Adrenal gland (tissue), 12 donors: ENCODE data around the gene NACC2. TPM values are rescaled to one million over a fixed set of nuclear protein-coding genes. Genes with fewer than 3 reads are reported as not detected.

Experiments
- DNase-seq, 7 donors: peaks; one replicate each; pipeline ENCODE4 v3.0.0-alpha.2; 2019 to 2020
- H3K27ac ChIP-seq, 5 donors: fragments of 200-600 bp; sonication (generic) in 4 of 5; 1 replicate in 3 of 5; 2 replicates in 2 of 5; pipeline versions ENCODE4 v1.5.1 to v1.8.0; 2016 to 2020; ENCODE audit warnings: mild to moderate bottlenecking in 1 of 5
- H3K27me3 ChIP-seq: fragments of 200-600 bp; 2 replicates; pipeline ENCODE4 v1.8.0; 2021
- H3K36me3 ChIP-seq, 2 donors: fragments of 200-600 bp; replicated peaks in 1 of 2; 1 replicate in 1 of 2; 2 replicates in 1 of 2; pipeline versions ENCODE4 v1.5.1 to v1.8.0; 2018 to 2022
- H3K4me1 ChIP-seq, 2 donors: fragments of 200-600 bp; replicated peaks in 1 of 2; 1 replicate in 1 of 2; 2 replicates in 1 of 2; pipeline versions ENCODE4 v1.5.1 to v1.8.0; 2018 to 2021
- H3K4me3 ChIP-seq, 4 donors: fragments of 200-600 bp; sonication (generic) in 3 of 4; one replicate each; pipeline ENCODE4 v1.5.1; 2016 to 2018
- H3K9me3 ChIP-seq, 3 donors: fragments of 200-600 bp; sonication (generic) in 1 of 3; replicated peaks in 1 of 3; 1 replicate in 2 of 3; 2 replicates in 1 of 3; pipeline versions ENCODE4 v1.5.1 to v1.8.0; 2016 to 2021
- CTCF ChIP-seq, 6 experiments: fragments of 450-650 bp in 4 of 6; fragments of 200-600 bp in 2 of 6; sonication (generic) in 1 of 6; IDR thresholded peaks; 1 replicate in 5 of 6; 2 replicates in 1 of 6; pipeline versions ENCODE4 v1.5.1 to v1.8.0; 2016 to 2021; ENCODE audit warnings: antibody characterized with exemption in 6 of 6, mild to moderate bottlenecking in 2 of 6, moderate library complexity in 1 of 6
- POLR2A ChIP-seq, 2 donors: fragments of 450-650 bp; IDR thresholded peaks; one replicate each; pipeline ENCODE4 v1.6.1; 2017; ENCODE audit warnings: antibody characterized with exemption in 2 of 2, mild to moderate bottlenecking in 2 of 2, moderate library complexity in 1 of 2
- WGBS, 4 donors: extraction: QIAGEN DNeasy Blood & Tissue Kit in 2 of 4; methylation state at CpG; one replicate each; pipeline versions ENCODE4 v1.1.5 to v1.1.7; 2013 to 2017; 5-methylcytosine and 5-hydroxymethylcytosine counted together
- intact Hi-C, 2 donors: fragments of 100-400 bp; cut with DNase I; formaldehyde crosslinking; loops; one replicate each; pipeline versions ENCODE4 v1.14.1 to v1.15.0; 2022 to 2023
- polyA plus RNA-seq, 3 donors: library from polyadenylated mRNA; stranded (reverse); fragments of 200-250 nt in 2 of 3; fragments of 350-450 nt in 1 of 3; fragmentation: Illumina TruSeq in 1 of 3; extraction: RNeasy Lipid Tissue Mini Kit (QIAGEN cat#74804) in 1 of 3; gene quantifications; one replicate each; pipeline ENCODE4 v1.2.3, GENCODE V29; 2013 to 2014
- total RNA-seq, 9 donors: library from RNA; depleted of rRNA in 4 of 9; stranded (reverse); fragments of >200 nt in 4 of 9; fragments of 120-200 nt in 1 of 9; fragmentation: NEBNext Ultra II Directional in 1 of 9; extraction: Animal tissue kit (Norgen Biotek cat#: 25700) in 1 of 9; gene quantifications; one replicate each; pipeline versions ENCODE4 v1.1.0 to v1.2.4, GENCODE V29; 2013 to 2023
- donor health status: healthy with polysubstance abuse.
- donor health status: Bipolar disorder and iron deficiency.
- donor health status: DM: yes; HTN: yes; CAD: no.
- donor health status: DM: no; HTN: no; CAD: no.
- donor health status: DM: no; HTN: no; CAD: no.
- donor health status: DM: yes; HTN: yes; CAD: no.

The NACC2 gene
- total and polyA plus RNA-seq, 12 donors: 3.3 to 61.0 (median 35.3) TPM

GRCh38 chr9:135985459-135985774, 109.7 kb downstream of the NACC2 start:
- WGBS, 4 donors: 84 to 91% (median 90%) methylated on average over 11 to 14 of the region's 14 CpGs
- Histone ChIP-seq H3K27ac (no peak overlapping the region), H3K27me3 (no peaks in the 10 kb centered on the region)

GRCh38 chr9:135984072-135984710, 110.9 kb downstream of the NACC2 start:
- Histone ChIP-seq H3K27ac (no peak overlapping the region), H3K9me3 (no peaks in the 10 kb centered on the region), H3K4me3 (no peak overlapping the region), H3K36me3 (no peaks in the 10 kb centered on the region), H3K4me1 (no peaks in the 10 kb centered on the region), H3K27me3 (no peaks in the 10 kb centered on the region)
- WGBS, 4 donors: 70 to 93% (median 72%) methylated on average over 3 to 22 of the region's 22 CpGs
- DNase-seq: no peak
- TF ChIP-seq POLR2A (IDR thresholded peaks at IDR 0.05): no peak
- no peak for TF ChIP-seq CTCF (IDR thresholded peaks at IDR 0.05)
- intact Hi-C loops: no loop called here

More at GRCh38 chr9:135985459-135985774, 109.7 kb downstream of the NACC2 start:
- TF ChIP-seq POLR2A (IDR thresholded peaks at IDR 0.05) (no peak), CTCF (IDR thresholded peaks at IDR 0.05) (no peak)
- Histone ChIP-seq H3K4me3 (no peak overlapping the region), H3K9me3 (no peaks in the 10 kb centered on the region), H3K36me3 (no peaks in the 10 kb centered on the region), H3K4me1 (peaks cover 0 to 8% of the 10 kb centered on the region in 2 donors)
- no peak for DNase-seq
- intact Hi-C loops: no loop called here

- Histone ChIP-seq H3K36me3 (no peaks in the 10 kb centered on the region), H3K4me1 (no peaks in the 10 kb centered on the region), H3K27ac (no peak overlapping the region), H3K4me3 (no peak overlapping the region), H3K27me3 (no peaks in the 10 kb centered on the region), H3K9me3 (no peaks in the 10 kb centered on the region)
- intact Hi-C loops: no loop called here
- DNase-seq: no peak
- WGBS, 4 donors: 79 to 81% (median 80%) methylated on average over 26 of the region's 26 CpGs
- TF ChIP-seq CTCF (IDR thresholded peaks at IDR 0.05): no peak
These were observed 111.6 kb downstream of the NACC2 start for GRCh38 chr9:135983208-135984071.

GRCh38 chr9:135982499-135983207, 112.4 kb downstream of the NACC2 start:
- no peak overlapping the region for H3K4me3 ChIP-seq
- no peaks in the 10 kb centered on the region for H3K9me3 ChIP-seq
- no peak overlapping the region for H3K27ac ChIP-seq
- H3K36me3 ChIP-seq: no peaks in the 10 kb centered on the region
- TF ChIP-seq CTCF (IDR thresholded peaks at IDR 0.05) (no peak), POLR2A (IDR thresholded peaks at IDR 0.05) (no peak)
- no peak for DNase-seq
- no peaks in the 10 kb centered on the region for H3K4me1 ChIP-seq
- H3K27me3 ChIP-seq: no peaks in the 10 kb centered on the region
- 85 to 92% (median 86%) methylated on average over 16 to 24 of the region's 24 CpGs for WGBS, 4 donors
- intact Hi-C loops: no loop called here
